NCI-H2196 (cell line): ENCODE results near the gene DUSP12.
"Not testable (repeated sequence)": the region's sequence is repeated elsewhere in the genome, so short reads cannot be mapped to it uniquely, and the experiment has no call there.

ENCODE experiments used
- DNase-seq: peaks from one replicate; lab custom pipeline; 2025; ENCODE audit not compliant: unreplicated experiment; lab: John Stamatoyannopoulos, UW

Gene DUSP12

DNA sequence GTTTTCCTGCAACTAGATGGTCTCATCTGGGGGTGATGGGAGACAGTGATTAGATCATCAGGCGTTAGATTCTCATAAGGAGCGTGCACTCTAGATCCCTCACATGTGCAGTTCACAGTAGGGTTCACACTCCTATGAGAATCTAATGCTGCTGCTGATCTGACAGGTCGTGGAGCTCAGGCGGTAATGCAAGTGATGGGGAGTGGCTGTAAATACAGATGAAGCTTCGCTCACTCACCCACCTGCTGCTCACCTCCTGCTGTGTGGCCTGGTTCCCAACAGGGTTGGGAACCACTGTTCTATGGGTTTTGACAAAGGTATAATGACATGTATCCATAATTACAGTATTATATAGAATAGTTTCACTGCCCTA is 20.1 kb downstream of the DUSP12 start:
- not testable (repeated sequence) for DNase-seq

- DNase-seq, result no peak
Observed at GRCh38 chr1:161770250-161770649, 20.7 kb downstream of the DUSP12 start.

DNA sequence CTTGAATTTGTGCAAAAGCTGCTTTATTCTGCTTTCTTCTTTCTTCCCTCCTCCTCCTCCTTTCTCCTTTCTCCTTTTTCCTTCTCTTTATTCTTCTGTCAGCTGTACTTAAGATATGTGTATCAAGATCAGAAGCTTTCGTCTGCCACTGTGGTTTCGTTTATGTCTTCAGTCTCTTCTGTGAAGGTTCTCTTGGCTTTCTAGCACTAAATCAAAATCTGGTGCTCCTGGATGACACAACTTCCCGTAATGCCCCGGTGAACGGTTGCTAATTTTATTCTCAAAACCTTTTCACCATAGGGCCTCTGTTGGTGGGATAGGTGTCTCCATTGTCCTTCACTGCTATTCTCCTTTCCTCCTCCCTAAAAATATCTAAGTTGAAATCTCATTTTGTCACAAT is 21.6 kb downstream of the DUSP12 start:
- no peak for DNase-seq

- no peak for DNase-seq
Observed at GRCh38 chr1:161771973-161772372, 22.4 kb downstream of the DUSP12 start.

GRCh38 chr1:161772397-161772796 is 22.8 kb downstream of the DUSP12 start:
- no peak for DNase-seq

- no peak for DNase-seq
Observed at GRCh38 chr1:161773791-161774190, 24.2 kb downstream of the DUSP12 start.

DNA sequence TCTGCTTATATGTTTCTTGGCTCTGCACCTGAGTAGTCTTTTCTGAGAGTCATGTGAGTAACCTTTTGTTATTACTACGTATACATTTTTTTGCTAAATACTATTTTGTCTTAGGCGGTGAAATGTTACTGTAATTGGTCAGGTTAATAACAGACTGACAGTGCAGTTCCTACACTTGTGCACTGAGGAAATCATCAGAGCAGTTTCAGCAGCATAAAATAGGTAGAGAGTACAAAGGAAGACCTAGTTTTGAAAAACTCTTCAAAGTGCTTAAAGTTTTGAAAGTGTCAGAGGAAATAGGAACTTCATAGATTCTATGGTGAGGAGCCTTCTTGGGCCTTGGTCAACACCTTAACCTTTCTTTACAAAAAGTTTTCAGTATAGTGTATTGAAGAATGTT is 27.7 kb downstream of the DUSP12 start:
- no peak for DNase-seq

DNA sequence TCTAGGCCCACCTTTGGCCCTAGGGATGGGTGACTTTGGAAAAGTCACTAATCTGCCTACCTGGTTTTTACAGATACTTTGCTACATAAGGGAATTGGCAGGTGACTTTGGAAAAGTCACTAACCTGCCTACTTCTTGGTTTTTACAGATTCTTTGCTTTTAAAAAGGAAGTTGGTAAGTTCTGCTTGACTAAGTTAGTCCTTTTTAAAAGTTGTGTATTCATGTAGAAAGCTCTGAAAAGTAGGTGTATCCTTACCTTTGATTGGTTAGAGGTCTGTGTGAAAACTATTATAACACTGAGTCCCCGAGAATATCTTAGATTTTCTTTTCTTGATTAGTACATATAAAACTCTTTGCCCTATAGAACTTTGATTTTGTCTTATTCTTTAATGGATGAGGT is 28.9 kb downstream of the DUSP12 start:
- DNase-seq, result no peak

- no peak for DNase-seq
Observed at GRCh38 chr1:161779393-161779792, 29.8 kb downstream of the DUSP12 start.

DNA sequence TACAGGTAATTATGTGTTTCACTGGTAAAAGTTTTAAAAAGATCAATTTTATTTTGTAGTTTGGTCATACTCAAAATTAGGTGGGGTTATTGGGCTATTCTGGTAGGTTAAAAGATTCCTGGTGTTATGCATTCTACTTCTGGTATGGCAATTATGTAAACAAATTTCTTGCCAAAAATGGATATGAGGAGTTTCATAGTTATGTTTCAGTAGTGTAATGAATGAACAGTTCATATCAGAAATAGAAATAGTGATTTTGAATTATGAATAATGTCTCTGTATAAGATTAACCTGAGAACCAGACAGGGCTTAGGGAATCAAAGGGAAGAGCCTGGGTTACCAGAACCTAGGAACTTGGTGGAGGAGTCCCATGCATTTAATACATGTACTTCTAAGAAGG is 32.4 kb downstream of the DUSP12 start:
- no peak for DNase-seq

GRCh38 chr1:161782886-161783285 is 33.3 kb downstream of the DUSP12 start:
- no peak for DNase-seq

DNA sequence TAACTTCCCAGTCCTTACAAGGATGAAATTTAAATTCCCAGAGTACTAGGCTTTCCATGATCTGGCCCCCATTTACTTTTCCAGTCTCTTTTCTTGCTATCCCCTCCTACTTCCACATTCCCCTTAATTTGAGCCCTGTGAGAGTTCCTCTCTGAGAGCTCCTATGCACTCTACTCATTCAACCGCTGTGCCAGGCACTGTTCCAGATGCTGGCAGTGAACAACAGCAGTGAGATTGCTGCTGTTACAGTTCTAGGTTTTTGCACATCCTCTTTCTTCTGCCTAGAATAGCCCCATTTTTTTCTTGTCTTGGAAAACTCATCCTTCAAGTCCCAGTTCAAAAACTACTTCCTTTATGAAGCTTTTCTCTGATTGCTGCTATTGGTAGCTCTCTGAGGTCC is 35.4 kb downstream of the DUSP12 start:
- no peak for DNase-seq

- DNase-seq, result no peak
Observed at GRCh38 chr1:161787355-161787754, 37.8 kb downstream of the DUSP12 start.

- DNase-seq, result no peak
Observed at GRCh38 chr1:161790587-161791317, 41.2 kb downstream of the DUSP12 start.

- no peak for DNase-seq
Observed at GRCh38 chr1:161791904-161792655, 42.5 kb downstream of the DUSP12 start.

DNA sequence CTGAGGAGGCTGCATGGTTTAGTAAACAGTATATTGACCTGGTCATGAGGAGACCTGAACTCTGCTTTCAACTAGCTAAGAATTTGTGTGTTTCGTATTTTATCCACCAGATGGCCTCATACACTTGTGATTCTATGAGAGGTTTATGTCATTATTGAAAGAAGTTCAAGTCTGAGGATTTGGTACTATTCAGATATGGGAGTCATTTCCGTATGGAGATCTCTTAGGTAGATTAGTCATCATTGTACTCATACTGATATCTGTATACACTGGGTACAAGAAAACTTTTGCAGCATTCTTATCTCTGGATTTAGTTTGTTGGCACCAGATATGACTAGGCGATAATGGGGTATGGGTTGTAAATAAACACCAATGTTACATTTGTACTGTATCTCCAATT is 43.2 kb downstream of the DUSP12 start:
- peak; percentile 72 for DNase-seq

GRCh38 chr1:161799792-161800191 is 50.2 kb downstream of the DUSP12 start:
- DNase-seq, result no peak

- no peak for DNase-seq
Observed at GRCh38 chr1:161801955-161802354, 52.4 kb downstream of the DUSP12 start.

DNA sequence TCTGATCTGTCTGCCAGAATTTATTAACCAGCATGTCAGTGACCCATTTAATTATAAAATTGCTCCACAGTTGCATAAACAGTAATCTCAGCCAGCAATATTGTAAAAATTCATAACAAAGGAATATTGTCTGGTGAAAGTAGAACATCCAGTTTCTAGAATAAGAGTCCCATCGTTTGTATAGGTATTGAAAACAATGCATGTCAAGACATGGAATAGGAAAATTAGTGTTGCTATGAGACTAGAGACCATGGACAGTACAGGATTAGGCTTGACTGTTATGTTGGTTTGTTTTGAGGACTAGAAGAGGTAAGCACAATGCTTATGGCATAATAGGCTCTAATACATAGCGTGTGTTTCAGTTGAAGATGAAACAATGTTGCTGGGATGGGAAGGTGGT is 53.6 kb downstream of the DUSP12 start:
- no peak for DNase-seq

GRCh38 chr1:161805399-161806197 is 56.0 kb downstream of the DUSP12 start:
- no peak for DNase-seq
